Activated naive CD4-positive, alpha-beta T cell treated with anti-CD3 and anti-CD28 coated beads for 36 hours (primary cell): ENCODE results near the gene TRPM3. TPM values are rescaled to one million over a fixed set of nuclear protein-coding genes. Genes with fewer than 3 reads are reported as not detected.

Experiments
- CTCF ChIA-PET: fragments of 350-600 bp; sonication (Branson Sonifier 250); formaldehyde crosslinking; loops from one replicate; lab custom pipeline; 2021; ENCODE audit warnings: antibody characterized with exemption; lab: Charles Lee
- DNase-seq: peaks from one replicate; pipeline ENCODE4 v3.0.0-alpha.2; 2020
- H3K27ac Mint-ChIP-seq: one replicate; pipeline ENCODE4 v1.8.0; 2021; ENCODE audit warnings: mild to moderate bottlenecking, mixed read lengths
- H3K27me3 Mint-ChIP-seq: one replicate; pipeline ENCODE4 v1.8.0; 2021; ENCODE audit warnings: low read depth, mixed read lengths
- H3K36me3 Mint-ChIP-seq: one replicate; pipeline ENCODE4 v1.8.0; 2021; ENCODE audit warnings: low read depth, mixed read lengths
- H3K4me1 Mint-ChIP-seq: one replicate; pipeline ENCODE4 v1.8.0; 2021; ENCODE audit warnings: low read depth, mixed read lengths
- H3K4me3 Mint-ChIP-seq: one replicate; pipeline ENCODE4 v1.8.0; 2021; ENCODE audit warnings: mild to moderate bottlenecking, moderate library complexity, mixed read lengths
- H3K9me3 Mint-ChIP-seq: one replicate; pipeline ENCODE4 v1.8.0; 2021; ENCODE audit warnings: mixed read lengths
- intact Hi-C: fragments of 100-400 bp; cut with micrococcal nuclease; formaldehyde crosslinking; loops from one replicate; pipeline ENCODE4 v1.15.1; 2023
- total RNA-seq, 2 experiments: library from RNA; stranded (reverse); gene quantifications; one replicate each; pipeline ENCODE4 v1.2.3, GENCODE V29; 2021

TRPM3 gene
- under 1 TPM in 1 of 2 experiments, not detected in 1; 0.02 TPM for total RNA-seq

DNA sequence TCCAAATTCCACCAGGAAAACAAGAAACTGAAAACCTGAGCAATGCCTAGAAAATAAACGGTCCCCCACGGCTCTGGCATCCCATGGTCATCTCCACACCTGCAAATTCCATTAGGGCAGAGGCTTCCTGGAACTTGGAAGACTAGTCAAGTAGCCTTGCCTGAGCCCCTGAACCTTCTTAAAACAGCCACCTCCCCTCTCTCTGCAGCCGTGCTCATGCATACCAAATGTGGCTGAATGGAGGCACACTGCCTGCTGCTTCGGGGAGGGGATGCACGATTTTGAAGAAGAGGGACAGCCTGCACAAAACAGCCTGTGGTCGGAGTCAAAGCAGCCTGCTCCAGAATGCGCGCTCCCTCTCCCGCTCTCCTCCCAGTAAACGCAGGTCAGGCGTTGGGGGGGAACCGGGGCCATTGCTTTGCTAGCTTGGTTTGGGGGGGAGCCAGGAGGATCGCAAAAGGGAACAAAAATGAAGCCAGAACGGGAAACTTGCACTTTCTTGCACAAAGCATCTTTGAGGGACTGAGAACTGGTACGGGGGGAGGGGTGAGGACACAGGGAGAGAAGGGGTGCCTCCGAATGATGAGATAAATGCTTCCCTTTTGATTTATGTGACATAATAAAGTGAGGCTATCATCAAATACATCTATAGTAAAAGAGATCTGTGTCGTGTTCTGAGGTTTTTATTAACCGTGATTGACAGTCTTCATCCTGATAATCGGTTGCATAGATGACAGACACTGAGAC, at the start of gene TRPM3:
TSS of gene TRPM3 (minus strand) at position 347 of the 747 bp plus-strand sequence. CDS start at position 80, 267 bp downstream.
- peaks cover 15% of the 10 kb centered on the region for H3K27me3 Mint-ChIP-seq
- peaks cover 3% of the 10 kb centered on the region for H3K4me1 Mint-ChIP-seq
- CTCF ChIA-PET, result no interaction called here
- H3K9me3 Mint-ChIP-seq, result no peaks in the 10 kb centered on the region
- DNase-seq, result no peak
- H3K4me3 Mint-ChIP-seq, result no peak within 1 kb of the TSS
- intact Hi-C loops, result loop anchor here (2.0 kb wide), 1 partner anchor 19 kb away; no protein-coding TSS in a partner anchor
- H3K36me3 Mint-ChIP-seq, result no peaks in the 10 kb centered on the region
- H3K27ac Mint-ChIP-seq, result no peak within 1 kb of the TSS

DNA sequence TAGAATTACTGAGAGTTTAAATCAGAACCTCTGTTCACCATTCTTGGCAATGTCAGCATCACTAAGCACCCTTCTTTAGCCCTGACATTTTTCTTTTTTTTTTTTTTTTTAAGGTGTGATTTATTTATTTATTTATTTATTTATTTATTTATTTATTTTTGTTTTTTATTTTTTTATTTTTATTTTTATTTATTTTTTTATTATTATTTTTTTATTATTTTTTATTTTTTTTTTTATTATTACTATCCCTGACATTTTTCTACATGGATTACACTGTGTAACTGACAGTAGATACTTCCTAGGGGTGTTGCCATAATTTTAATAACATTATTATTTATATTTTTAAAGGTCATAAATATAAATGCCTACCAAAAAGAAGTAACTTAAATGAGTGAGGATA, 47.0 kb upstream of the TRPM3 start:
- no peaks in the 10 kb centered on the region for H3K9me3 Mint-ChIP-seq
- intact Hi-C loops, result no loop called here
- H3K27me3 Mint-ChIP-seq, result no peaks in the 10 kb centered on the region
- H3K36me3 Mint-ChIP-seq, result no peaks in the 10 kb centered on the region
- H3K4me1 Mint-ChIP-seq, result no peaks in the 10 kb centered on the region
- no peak overlapping the region for H3K4me3 Mint-ChIP-seq
- CTCF ChIA-PET, result no interaction called here
- H3K27ac Mint-ChIP-seq, result no peak overlapping the region
- no peak for DNase-seq

DNA sequence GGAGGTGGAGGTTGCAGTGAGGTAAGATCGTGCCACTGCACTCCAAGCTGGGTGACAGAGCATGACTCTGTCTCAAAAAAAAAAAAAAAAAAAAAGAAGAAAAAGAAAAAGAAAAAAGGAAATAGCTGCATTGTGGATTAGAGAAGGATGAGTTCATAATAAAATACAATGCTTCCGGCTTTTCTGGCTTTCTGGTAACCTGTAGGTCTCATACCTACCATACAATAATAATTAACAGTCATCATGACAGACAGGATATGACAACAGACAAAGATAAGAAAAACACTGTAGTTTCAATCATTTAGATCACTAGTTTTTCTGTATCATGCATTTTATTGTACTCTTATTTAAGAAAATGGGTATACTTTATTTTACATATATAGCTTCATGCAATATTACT, 40.7 kb upstream of the TRPM3 start:
- H3K4me1 Mint-ChIP-seq, result no peaks in the 10 kb centered on the region
- no peak for DNase-seq
- H3K27me3 Mint-ChIP-seq, result no peaks in the 10 kb centered on the region
- H3K36me3 Mint-ChIP-seq, result no peaks in the 10 kb centered on the region
- intact Hi-C loops, result no loop called here
- H3K4me3 Mint-ChIP-seq, result no peak overlapping the region
- CTCF ChIA-PET, result no interaction called here
- H3K9me3 Mint-ChIP-seq, result no peaks in the 10 kb centered on the region
- no peak overlapping the region for H3K27ac Mint-ChIP-seq

DNA sequence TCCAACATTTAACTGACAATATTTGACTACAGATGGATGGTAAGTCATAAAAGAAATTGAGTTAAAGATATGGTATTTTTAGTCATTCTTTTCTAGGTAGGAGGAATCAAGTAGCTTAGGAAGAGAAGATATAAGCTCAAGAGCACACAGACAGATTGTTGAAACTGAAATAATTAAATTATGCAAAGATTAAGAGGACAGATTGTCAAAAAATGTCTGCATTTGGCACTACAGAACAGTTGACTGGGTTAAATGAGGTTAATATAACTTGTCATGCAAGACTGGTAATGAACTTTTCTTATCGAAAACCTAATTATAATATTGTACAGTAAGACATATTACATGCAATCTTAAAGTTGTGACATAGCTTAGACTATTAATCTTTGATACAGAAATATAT, 36.3 kb upstream of the TRPM3 start:
- CTCF ChIA-PET, result no interaction called here
- H3K36me3 Mint-ChIP-seq, result no peaks in the 10 kb centered on the region
- intact Hi-C loops, result no loop called here
- no peak overlapping the region for H3K27ac Mint-ChIP-seq
- H3K27me3 Mint-ChIP-seq, result no peaks in the 10 kb centered on the region
- H3K4me3 Mint-ChIP-seq, result no peak overlapping the region
- H3K4me1 Mint-ChIP-seq, result no peaks in the 10 kb centered on the region
- DNase-seq, result no peak
- no peaks in the 10 kb centered on the region for H3K9me3 Mint-ChIP-seq

DNA sequence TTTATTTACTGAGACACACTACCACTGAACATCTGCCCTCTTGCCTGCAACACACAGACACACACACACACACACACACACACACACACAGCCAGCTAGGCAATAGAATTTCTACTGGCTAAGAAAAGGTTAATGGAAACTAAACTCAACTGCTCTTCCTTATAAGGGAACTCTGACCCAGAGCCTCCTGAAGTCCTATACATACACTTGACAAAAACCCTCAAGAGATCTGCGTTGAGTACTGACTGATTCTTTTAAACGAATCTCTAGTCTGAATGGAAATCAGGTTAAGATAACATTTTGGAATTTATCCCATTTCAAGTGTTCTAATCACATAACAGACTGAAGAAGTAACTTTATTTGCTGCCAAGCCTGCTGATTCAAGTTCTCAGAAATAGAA, 25.9 kb upstream of the TRPM3 start:
- no peaks in the 10 kb centered on the region for H3K4me1 Mint-ChIP-seq

DNA sequence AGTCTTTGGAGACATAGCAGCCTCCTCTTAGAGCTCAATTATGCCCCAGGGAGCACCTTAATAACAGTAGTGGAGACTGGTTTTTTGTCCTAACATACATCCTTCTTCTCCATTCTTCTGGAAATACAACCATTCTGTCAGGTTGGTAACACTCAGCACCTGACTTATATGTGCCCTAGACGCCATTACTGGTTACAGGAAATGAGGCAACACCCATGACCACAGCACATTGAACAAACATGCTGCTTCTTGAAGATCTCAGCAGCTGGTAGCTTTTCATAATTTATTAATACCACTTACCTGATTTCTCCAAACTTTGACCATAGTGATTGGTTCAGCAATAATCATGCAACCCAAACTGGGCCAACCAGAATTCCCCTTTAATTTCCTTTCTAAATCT, 25.1 kb upstream of the TRPM3 start:
- H3K27me3 Mint-ChIP-seq, result no peaks in the 10 kb centered on the region

More for the DNA sequence above, 25.9 kb upstream of the TRPM3 start:
- Mint-ChIP-seq H3K9me3 (peaks cover 4% of the 10 kb centered on the region), H3K27ac (no peak overlapping the region), H3K4me3 (no peak overlapping the region), H3K36me3 (no peaks in the 10 kb centered on the region), H3K27me3 (no peaks in the 10 kb centered on the region)
- DNase-seq, result no peak
- intact Hi-C loops, result no loop called here
- CTCF ChIA-PET, result interaction anchor here (0.7 kb wide), 1 partner anchor 14 kb away, joined by 3 read pairs; no protein-coding TSS in a partner anchor

DNA sequence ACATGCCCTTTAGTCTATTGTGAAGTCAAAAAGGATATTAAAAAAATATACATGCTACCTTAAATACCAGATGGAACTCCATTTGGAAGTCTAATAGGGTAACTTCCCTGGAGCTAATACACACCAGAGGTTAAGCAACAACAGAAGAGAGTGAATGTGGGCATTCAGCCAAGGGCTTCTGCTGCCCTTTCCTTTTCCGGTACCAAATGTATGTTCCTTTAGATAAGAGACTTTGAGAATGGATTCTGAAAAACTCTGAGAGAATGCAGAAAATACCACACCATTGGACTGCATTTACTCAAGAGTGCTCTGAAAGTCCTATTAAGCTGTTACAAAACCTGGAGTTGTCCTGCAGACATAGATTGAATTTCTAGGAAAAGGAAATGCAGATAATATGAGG, 23.8 kb upstream of the TRPM3 start:
- Mint-ChIP-seq H3K4me3 (no peak overlapping the region), H3K27ac (no peak overlapping the region), H3K4me1 (no peaks in the 10 kb centered on the region), H3K9me3 (peaks cover 4% of the 10 kb centered on the region), H3K36me3 (no peaks in the 10 kb centered on the region), H3K27me3 (no peaks in the 10 kb centered on the region)
- CTCF ChIA-PET, result no interaction called here
- DNase-seq, result no peak
- intact Hi-C loops, result no loop called here

More for the DNA sequence above, 25.1 kb upstream of the TRPM3 start:
- CTCF ChIA-PET, result interaction anchor here (0.7 kb wide), 1 partner anchor 13 kb away, joined by 3 read pairs; no protein-coding TSS in a partner anchor
- Mint-ChIP-seq H3K36me3 (no peaks in the 10 kb centered on the region), H3K4me3 (no peak overlapping the region), H3K4me1 (no peaks in the 10 kb centered on the region), H3K9me3 (peaks cover 4% of the 10 kb centered on the region), H3K27ac (no peak overlapping the region)
- intact Hi-C loops, result no loop called here
- DNase-seq, result no peak

DNA sequence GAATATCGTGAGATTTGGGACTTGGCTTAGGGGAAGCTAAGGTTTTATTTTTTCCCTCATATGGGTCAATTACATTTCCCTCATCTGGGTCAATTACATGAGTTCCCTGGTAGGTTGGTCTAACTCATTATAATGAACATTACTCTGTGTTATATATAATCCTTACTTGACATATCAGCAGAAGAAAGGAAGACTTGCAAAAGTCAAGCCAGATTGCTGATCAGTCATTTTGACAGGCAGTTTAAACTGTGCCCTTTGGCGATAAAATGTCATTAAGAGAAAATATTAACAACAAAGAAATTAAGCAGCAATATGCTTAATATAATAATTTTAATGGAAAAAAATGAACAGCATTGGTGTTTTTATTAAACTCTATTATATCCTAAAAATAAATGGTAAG, 23.1 kb upstream of the TRPM3 start:
- H3K4me1 Mint-ChIP-seq, result no peaks in the 10 kb centered on the region
- DNase-seq, result no peak
- peaks cover 4% of the 10 kb centered on the region for H3K9me3 Mint-ChIP-seq
- CTCF ChIA-PET, result no interaction called here
- intact Hi-C loops, result no loop called here
- no peak overlapping the region for H3K27ac Mint-ChIP-seq
- H3K27me3 Mint-ChIP-seq, result no peaks in the 10 kb centered on the region
- H3K4me3 Mint-ChIP-seq, result no peak overlapping the region
- no peaks in the 10 kb centered on the region for H3K36me3 Mint-ChIP-seq

DNA sequence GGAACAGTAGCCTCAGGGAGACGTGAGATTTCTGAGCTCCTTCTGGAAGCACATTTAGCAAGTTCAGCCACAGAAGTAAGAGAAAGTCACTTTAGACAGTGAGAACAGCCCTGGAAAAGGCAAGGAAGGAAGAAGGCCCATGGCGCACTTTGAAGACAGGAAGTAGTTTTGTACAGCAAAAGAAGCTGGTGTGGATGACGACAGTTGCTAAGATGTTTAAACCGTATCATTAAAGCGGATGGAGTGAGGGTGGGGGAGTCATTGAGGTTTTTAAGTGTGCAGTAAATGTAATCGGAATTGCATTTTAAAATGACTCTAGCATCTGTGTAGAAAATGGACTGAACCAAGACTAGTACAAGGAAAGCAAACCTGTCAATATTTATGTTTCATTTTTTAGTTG, 15.3 kb upstream of the TRPM3 start:
- intact Hi-C loops, result loop anchor here (5.0 kb wide), 1 partner anchor 49 kb away; no protein-coding TSS in a partner anchor
- Mint-ChIP-seq H3K36me3 (no peaks in the 10 kb centered on the region), H3K4me1 (no peaks in the 10 kb centered on the region), H3K27ac (no peak overlapping the region), H3K27me3 (no peaks in the 10 kb centered on the region), H3K4me3 (no peak overlapping the region), H3K9me3 (no peaks in the 10 kb centered on the region)
- no peak for DNase-seq
- CTCF ChIA-PET, result no interaction called here

DNA sequence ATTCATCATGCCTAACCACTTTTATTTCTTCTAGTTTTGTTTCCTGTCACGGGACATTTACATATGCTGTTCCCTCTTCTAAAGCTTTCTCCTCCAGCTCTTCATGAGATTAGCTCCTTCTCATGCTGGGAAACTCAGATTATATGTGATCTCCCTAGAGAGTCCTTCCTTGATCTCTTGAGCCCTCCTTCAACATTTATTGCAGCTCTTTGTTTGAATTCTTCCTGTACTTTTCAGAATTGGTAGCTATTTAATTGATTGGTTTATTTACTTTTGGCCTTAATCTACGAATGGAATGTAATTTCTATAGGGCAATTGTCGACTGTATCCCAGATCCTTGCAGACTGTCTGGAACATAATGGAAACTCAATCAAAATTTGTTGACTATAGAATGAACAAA, 9.7 kb upstream of the TRPM3 start:
- no peak for DNase-seq
- Mint-ChIP-seq H3K36me3 (no peaks in the 10 kb centered on the region), H3K27ac (no peak overlapping the region), H3K4me1 (no peaks in the 10 kb centered on the region), H3K27me3 (no peaks in the 10 kb centered on the region), H3K9me3 (no peaks in the 10 kb centered on the region), H3K4me3 (no peak overlapping the region)
- intact Hi-C loops, result no loop called here
- CTCF ChIA-PET, result no interaction called here

DNA sequence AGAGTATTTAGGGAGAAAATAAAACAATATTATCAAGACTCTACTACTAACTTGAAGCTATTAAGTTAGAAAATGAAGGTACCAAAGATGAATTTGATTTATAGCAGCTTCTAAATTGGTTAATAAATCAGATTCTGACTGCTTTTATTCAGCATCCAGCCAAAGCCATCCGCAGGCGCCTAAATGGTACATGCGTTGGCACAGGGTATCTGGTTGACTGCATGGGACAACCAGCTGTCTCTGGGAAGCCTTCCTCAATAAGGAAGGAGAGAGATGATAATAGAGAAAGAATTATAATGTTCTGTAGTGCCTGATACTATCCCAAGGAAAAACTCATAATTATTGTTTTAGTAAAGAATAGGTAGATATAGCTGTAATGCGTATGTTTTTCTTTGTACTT, 9.1 kb upstream of the TRPM3 start:
- Mint-ChIP-seq H3K4me1 (no peaks in the 10 kb centered on the region), H3K9me3 (no peaks in the 10 kb centered on the region)
- no peak for DNase-seq

DNA sequence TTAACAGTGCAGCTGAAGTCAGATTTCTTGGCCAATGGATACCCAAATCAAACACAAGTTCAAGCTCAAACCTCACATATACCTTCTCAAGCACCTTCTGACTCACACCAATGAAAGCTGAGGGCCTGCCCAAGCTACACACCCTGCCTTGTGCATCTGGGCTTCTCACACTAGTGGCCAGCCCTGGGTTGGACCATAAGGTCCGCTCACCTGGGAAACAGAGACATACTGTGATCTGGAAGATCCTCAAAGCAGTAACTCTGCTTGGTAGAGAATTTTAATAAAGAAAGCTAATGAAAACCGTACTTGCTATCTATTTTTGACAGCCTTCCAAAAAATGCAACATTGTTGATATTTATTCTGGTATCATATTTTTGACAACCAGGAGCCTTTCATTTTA, 7.4 kb upstream of the TRPM3 start:
- CTCF ChIA-PET, result no interaction called here
- no peaks in the 10 kb centered on the region for H3K4me1 Mint-ChIP-seq
- H3K27ac Mint-ChIP-seq, result no peak overlapping the region
- no peaks in the 10 kb centered on the region for H3K9me3 Mint-ChIP-seq
- H3K4me3 Mint-ChIP-seq, result no peak overlapping the region
- H3K36me3 Mint-ChIP-seq, result no peaks in the 10 kb centered on the region
- intact Hi-C loops, result no loop called here
- DNase-seq, result no peak
- H3K27me3 Mint-ChIP-seq, result peaks cover 3% of the 10 kb centered on the region

More for the DNA sequence above, 9.1 kb upstream of the TRPM3 start:
- Mint-ChIP-seq H3K27ac (no peak overlapping the region), H3K36me3 (no peaks in the 10 kb centered on the region), H3K27me3 (no peaks in the 10 kb centered on the region), H3K4me3 (no peak overlapping the region)
- intact Hi-C loops, result no loop called here
- CTCF ChIA-PET, result interaction anchor here (0.7 kb wide), 1 partner anchor 794 kb away, joined by 3 read pairs; no protein-coding TSS in a partner anchor

DNA sequence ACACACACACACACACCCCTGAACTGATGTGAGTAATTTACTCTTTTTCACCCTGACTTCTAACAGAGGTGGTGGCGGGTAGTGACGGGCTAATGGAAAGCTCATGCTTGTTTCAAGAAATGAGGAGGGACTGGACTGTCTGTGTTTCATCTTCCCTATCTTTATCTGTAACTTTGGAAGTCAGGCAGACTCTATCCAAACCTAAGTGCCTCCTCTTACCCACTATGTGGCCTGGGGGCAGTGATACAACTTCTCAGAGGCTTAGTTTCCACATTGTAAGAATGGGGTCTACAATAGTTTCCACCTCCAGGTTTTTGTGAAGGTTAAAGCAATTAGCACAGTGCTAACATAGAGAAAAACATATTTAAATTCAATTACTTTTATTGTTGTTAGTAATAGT, 5.9 kb upstream of the TRPM3 start:
- no peaks in the 10 kb centered on the region for H3K4me1 Mint-ChIP-seq
- no peaks in the 10 kb centered on the region for H3K9me3 Mint-ChIP-seq
- no peak overlapping the region for H3K27ac Mint-ChIP-seq
- no peaks in the 10 kb centered on the region for H3K36me3 Mint-ChIP-seq
- no peak for DNase-seq
- H3K4me3 Mint-ChIP-seq, result no peak overlapping the region
- peaks cover 8% of the 10 kb centered on the region for H3K27me3 Mint-ChIP-seq
- CTCF ChIA-PET, result no interaction called here
- intact Hi-C loops, result no loop called here
